Measurements from ENCODE around the gene ARRB2. TPM values are rescaled to one million over a fixed set of nuclear protein-coding genes. Genes with fewer than 3 reads are reported as not detected.

The ARRB2 gene
- total RNA-seq, 6 experiments from 2014 or later, result 8.0 to 10.7 (median 9.1) TPM

GRCh38 chr17:4768298-4768697 lies 57.9 kb downstream of the ARRB2 start:
- H3K36me3 Mint-ChIP-seq (ENCODE audit: low read depth), result no peaks in the 10 kb centered on the region

GRCh38 chr17:4769628-4770027 lies 59.2 kb downstream of the ARRB2 start:
- no peaks in the 10 kb centered on the region for H3K9me3 Mint-ChIP-seq
- peaks cover 25% of the 10 kb centered on the region for H3K27me3 Mint-ChIP-seq (ENCODE audit: insufficient read depth)
- H3K4me3 Mint-ChIP-seq, result no peak overlapping the region
- no peak overlapping the region for H3K27ac Mint-ChIP-seq
- no peaks in the 10 kb centered on the region for H3K36me3 Mint-ChIP-seq (ENCODE audit: low read depth)
- peak; percentile 46 for DNase-seq
- no peak for TF ChIP-seq CTCF (IDR thresholded peaks at IDR 0.05)
- peaks cover 10% of the 10 kb centered on the region; the same call in 1 of the 2 replicates for H3K4me1 Mint-ChIP-seq (ENCODE audit: low read depth)

More at GRCh38 chr17:4768298-4768697, 57.9 kb downstream of the ARRB2 start:
- H3K27ac Mint-ChIP-seq, result no peak overlapping the region
- H3K4me1 Mint-ChIP-seq (ENCODE audit: low read depth), result peaks cover 10% of the 10 kb centered on the region; the same call in 1 of the 2 replicates
- no peak for DNase-seq
- no peaks in the 10 kb centered on the region for H3K9me3 Mint-ChIP-seq
- TF ChIP-seq CTCF (IDR thresholded peaks at IDR 0.05), result no peak
- H3K4me3 Mint-ChIP-seq, result no peak overlapping the region
- peaks cover 24% of the 10 kb centered on the region for H3K27me3 Mint-ChIP-seq (ENCODE audit: insufficient read depth)

Other genes with a start within 250 kb of the ARRB2 start
- gene SPNS2, start 211.8 kb upstream of the ARRB2 start, total RNA-seq (2021; fragmentation: NEBNext Ultra II Directional; extraction: Animal tissue kit (Norgen Biotek cat#: 25700)), result not detected
- 10 to 100 TPM; 65.9 to 80.8 (median 71.8) TPM for gene MYBBP1A, start 155.2 kb upstream of the ARRB2 start, total RNA-seq (2021; fragmentation: NEBNext Ultra II Directional; extraction: Animal tissue kit (Norgen Biotek cat#: 25700))
- gene GGT6, start 150.1 kb upstream of the ARRB2 start, total RNA-seq (2021; fragmentation: NEBNext Ultra II Directional; extraction: Animal tissue kit (Norgen Biotek cat#: 25700)), result not detected
- not detected for gene SMTNL2, start 126.1 kb upstream of the ARRB2 start, total RNA-seq (2021; fragmentation: NEBNext Ultra II Directional; extraction: Animal tissue kit (Norgen Biotek cat#: 25700))
- gene ALOX15, start 69.0 kb upstream of the ARRB2 start, total RNA-seq (2021; fragmentation: NEBNext Ultra II Directional; extraction: Animal tissue kit (Norgen Biotek cat#: 25700)), result not detected
- gene PELP1, start 6.5 kb upstream of the ARRB2 start, total RNA-seq (2021; fragmentation: NEBNext Ultra II Directional; extraction: Animal tissue kit (Norgen Biotek cat#: 25700)), result 10 to 100 TPM; 52.8 to 64.9 (median 60.5) TPM
- gene MED11, start 20.8 kb downstream of the ARRB2 start, total RNA-seq (2021; fragmentation: NEBNext Ultra II Directional; extraction: Animal tissue kit (Norgen Biotek cat#: 25700)), result 10 to 100 TPM; 15.3 to 19.1 (median 17.4) TPM
- not detected for gene ZMYND15, start 29.2 kb downstream of the ARRB2 start, total RNA-seq (2021; fragmentation: NEBNext Ultra II Directional; extraction: Animal tissue kit (Norgen Biotek cat#: 25700))
- gene CXCL16, start 29.3 kb downstream of the ARRB2 start, total RNA-seq (2021; fragmentation: NEBNext Ultra II Directional; extraction: Animal tissue kit (Norgen Biotek cat#: 25700)), result under 1 TPM; 0.31 to 0.92 (median 0.62) TPM
- not detected for gene TM4SF5, start 61.3 kb downstream of the ARRB2 start, total RNA-seq (2021; fragmentation: NEBNext Ultra II Directional; extraction: Animal tissue kit (Norgen Biotek cat#: 25700))
- under 1 TPM in 3 of 6 experiments, not detected in 3; 0.23 to 0.34 (median 0.31) TPM for gene VMO1, start 75.7 kb downstream of the ARRB2 start, total RNA-seq (2021; fragmentation: NEBNext Ultra II Directional; extraction: Animal tissue kit (Norgen Biotek cat#: 25700))
- not detected for gene GLTPD2, start 78.3 kb downstream of the ARRB2 start, total RNA-seq (2021; fragmentation: NEBNext Ultra II Directional; extraction: Animal tissue kit (Norgen Biotek cat#: 25700))
- 100 to 1,000 TPM; 216 to 280 (median 237) TPM for gene PSMB6, start 85.5 kb downstream of the ARRB2 start, total RNA-seq (2021; fragmentation: NEBNext Ultra II Directional; extraction: Animal tissue kit (Norgen Biotek cat#: 25700))
- 10 to 100 TPM; 14.9 to 21.8 (median 19.4) TPM for gene PLD2, start 96.5 kb downstream of the ARRB2 start, total RNA-seq (2021; fragmentation: NEBNext Ultra II Directional; extraction: Animal tissue kit (Norgen Biotek cat#: 25700))
- 10 to 100 TPM; 68.5 to 82.4 (median 71.6) TPM for gene MINK1, start 122.7 kb downstream of the ARRB2 start, total RNA-seq (2021; fragmentation: NEBNext Ultra II Directional; extraction: Animal tissue kit (Norgen Biotek cat#: 25700))
- gene C17orf107, start 188.9 kb downstream of the ARRB2 start, total RNA-seq (2021; fragmentation: NEBNext Ultra II Directional; extraction: Animal tissue kit (Norgen Biotek cat#: 25700)), result 1 to 10 TPM in 4 of 6 experiments, under 1 TPM in 2; 0.95 to 1.6 (median 1.4) TPM
- gene CHRNE, start 192.5 kb downstream of the ARRB2 start, total RNA-seq (2021; fragmentation: NEBNext Ultra II Directional; extraction: Animal tissue kit (Norgen Biotek cat#: 25700)), result under 1 TPM in 3 of 6 experiments, not detected in 3; 0.07 to 0.15 (median 0.07) TPM
- not detected for gene GP1BA, start 221.6 kb downstream of the ARRB2 start, total RNA-seq (2021; fragmentation: NEBNext Ultra II Directional; extraction: Animal tissue kit (Norgen Biotek cat#: 25700))
- gene SLC25A11, start 229.4 kb downstream of the ARRB2 start, total RNA-seq (2021; fragmentation: NEBNext Ultra II Directional; extraction: Animal tissue kit (Norgen Biotek cat#: 25700)), result 10 to 100 TPM; 61.9 to 78.6 (median 64.4) TPM
- 100 to 1,000 TPM in 3 of 6 experiments, 10 to 100 TPM in 3; 88.3 to 122 (median 97.6) TPM for gene RNF167, start 229.6 kb downstream of the ARRB2 start, total RNA-seq (2021; fragmentation: NEBNext Ultra II Directional; extraction: Animal tissue kit (Norgen Biotek cat#: 25700))
- gene PFN1, start 237.9 kb downstream of the ARRB2 start, total RNA-seq (2021; fragmentation: NEBNext Ultra II Directional; extraction: Animal tissue kit (Norgen Biotek cat#: 25700)), result 1,000 to 10,000 TPM; 1,630 to 1,970 (median 1,832) TPM
- gene ENO3, start 240.5 kb downstream of the ARRB2 start, total RNA-seq (2021; fragmentation: NEBNext Ultra II Directional; extraction: Animal tissue kit (Norgen Biotek cat#: 25700)), result 1 to 10 TPM; 1.9 to 4.6 (median 3.2) TPM